ENCODE data around the gene NPW. TPM values are rescaled to one million over a fixed set of nuclear protein-coding genes. Genes with fewer than 3 reads are reported as not detected.
A peak's percentile ranks its signal among the peaks of the same experiment; 100 is the strongest.

NPW gene
- total and polyA plus RNA-seq, 9 of the 15 experiments (the other 6 are each of a cell fraction or from before 2014, with no cell fraction given): 0.14 to 4.0 (median 2.6) TPM; not detected in 4

- no peak for TF ChIP-seq ATF2 (CRISPR knock-in tag; IDR thresholded peaks at IDR 0.05)
- TF ChIP-seq POLR2AphosphoS2 (IDR thresholded peaks at IDR 0.05; ENCODE audit: low read length): no peak
- peak in 2 of 3 experiments; percentile 68 to 92; a peak in 5 of 6 replicates for TF ChIP-seq ZBTB11 (CRISPR knock-in tag; IDR thresholded peaks at IDR 0.05)
- TF ChIP-seq TEAD4 (IDR thresholded peaks at IDR 0.05; ENCODE audit: low read length): no peak
- no peak for TF ChIP-seq TEAD4 (CRISPR knock-in tag; IDR thresholded peaks at IDR 0.05; ENCODE audit: borderline replicate concordance)
- no peak for TF ChIP-seq HMG20A (CRISPR knock-in tag; conservative IDR thresholded peaks at IDR 0.05)
- TF ChIP-seq ESRRA (IDR thresholded peaks at IDR 0.05; ENCODE audit: borderline replicate concordance, low read depth): peak; percentile 54; the same call in 1 of the 2 replicates
- TF ChIP-seq E2F4 (CRISPR knock-in tag; IDR thresholded peaks at IDR 0.05; ENCODE audit: low read depth): no peak
- peak; percentile 80; the same call in 1 of the 2 replicates for TF ChIP-seq TGIF2 (CRISPR knock-in tag; IDR thresholded peaks at IDR 0.05)
- TF ChIP-seq RBM14 (IDR thresholded peaks at IDR 0.05; ENCODE audit: borderline replicate concordance, insufficient read depth, low read depth, low read length): no peak
- no peak for TF ChIP-seq ZSCAN29 (IDR thresholded peaks at IDR 0.05)
- TF ChIP-seq HDAC1 (IDR thresholded peaks at IDR 0.05): peak in 1 of 2 experiments; percentile 75; a peak in 2 of 4 replicates
- peak; percentile 95 for TF ChIP-seq CTCFL (IDR thresholded peaks at IDR 0.05; ENCODE audit: borderline replicate concordance, insufficient read depth, low read depth, low read length, poor library complexity, severe bottlenecking)
These were observed 27.9 kb downstream of the NPW start, which contains the start of the genes NTHL1 and TSC2 (continued) for GRCh38 chr16:2047330-2048115.

Data from K562 (cell line).